GM12874 (cell line): ENCODE measurements around the gene BTG2.

Experiments used
- CTCF ChIP-seq: IDR thresholded peaks from 2 replicates; pipeline ENCODE4 v1.5.1; 2011; ENCODE audit warnings: low read depth, mild to moderate bottlenecking, control low read depth, low read length, moderate library complexity; ENCODE audit not compliant: insufficient read depth

Gene BTG2

GRCh38 chr1:203320591-203321272 is 15.4 kb downstream of the BTG2 start:
- no peak for TF ChIP-seq CTCF

- TF ChIP-seq CTCF = no peak
These were observed 16.1 kb downstream of the BTG2 start for GRCh38 chr1:203321273-203322052.

GRCh38 chr1:203322500-203323179 is 17.3 kb downstream of the BTG2 start:
- TF ChIP-seq CTCF = no peak

- TF ChIP-seq CTCF = no peak
These were observed 18.3 kb downstream of the BTG2 start for GRCh38 chr1:203323587-203323986.

- TF ChIP-seq CTCF = no peak
These were observed 19.0 kb downstream of the BTG2 start for GRCh38 chr1:203324105-203325025.

- TF ChIP-seq CTCF = no peak
These were observed 19.7 kb downstream of the BTG2 start for GRCh38 chr1:203325026-203325417.
